Bronchial epithelial cell (primary cell): ENCODE results near the gene LDLRAD4. TPM values are rescaled to one million over a fixed set of nuclear protein-coding genes. Genes with fewer than 3 reads are reported as not detected.

ENCODE experiments used
- DNase-seq: peaks from one replicate; pipeline ENCODE4 v3.0.0-alpha.2; 2010; ENCODE audit warnings: low read depth
- FAIRE-seq: peaks from 2 replicates; lab custom pipeline; 2011; peaks lifted over from hg19 to GRCh38; lab: Jason Lieb, UNC
- H3K27me3 ChIP-seq: 2 replicates; pipeline ENCODE4 v1.5.1; 2011; ENCODE audit warnings: low read length; ENCODE audit not compliant: control insufficient read depth, insufficient read depth
- H3K36me3 ChIP-seq: 2 replicates; pipeline ENCODE4 v1.5.1; 2011; ENCODE audit warnings: low read length; ENCODE audit not compliant: control insufficient read depth, insufficient read depth
- H3K4me3 ChIP-seq: 2 replicates; pipeline ENCODE4 v1.5.1; 2011; ENCODE audit warnings: mild to moderate bottlenecking, low read depth, low read length, control low read depth
- CTCF ChIP-seq: IDR thresholded peaks from 2 replicates; pipeline ENCODE4 v1.5.1; 2011; ENCODE audit warnings: mild to moderate bottlenecking, moderate library complexity, low read length, control low read depth, inconsistent platforms; ENCODE audit not compliant: insufficient read depth, severe bottlenecking
- total RNA-seq: library from RNA; depleted of rRNA; stranded (reverse); fragments of >200 nt; gene quantifications from 2 replicates; pipeline ENCODE4 v1.2.1, GENCODE V29; 2014

Gene LDLRAD4
- total RNA-seq, 1 donor from 2014 or later, result not detected

- no peak for FAIRE-seq
- no peak for TF ChIP-seq CTCF
- Histone ChIP-seq H3K4me3 (no peak overlapping the region), H3K36me3 (no peaks in the 10 kb centered on the region), H3K27me3 (no peaks in the 10 kb centered on the region)
- no peak for DNase-seq
Observed at GRCh38 chr18:13330996-13331395, 112.4 kb downstream of the LDLRAD4 start.

GRCh38 chr18:13331846-13332245 lies 113.3 kb downstream of the LDLRAD4 start:
- Histone ChIP-seq H3K27me3 (no peaks in the 10 kb centered on the region), H3K4me3 (no peak overlapping the region), H3K36me3 (no peaks in the 10 kb centered on the region)
- no peak for TF ChIP-seq CTCF
- DNase-seq, result no peak
- FAIRE-seq, result no peak

- Histone ChIP-seq H3K27me3 (no peaks in the 10 kb centered on the region), H3K36me3 (no peaks in the 10 kb centered on the region), H3K4me3 (no peak overlapping the region)
- FAIRE-seq (no peak), DNase-seq (no peak)
- TF ChIP-seq CTCF, result no peak
Observed at GRCh38 chr18:13332874-13333273, 114.3 kb downstream of the LDLRAD4 start.

- FAIRE-seq (no peak), DNase-seq (no peak)
- TF ChIP-seq CTCF, result no peak
- no peaks in the 10 kb centered on the region for H3K27me3 ChIP-seq
- H3K4me3 ChIP-seq, result no peak overlapping the region
- H3K36me3 ChIP-seq, result no peaks in the 10 kb centered on the region
Observed at GRCh38 chr18:13335903-13336302, 117.3 kb downstream of the LDLRAD4 start.

- TF ChIP-seq CTCF, result no peak
- DNase-seq, result no peak
- no peak for FAIRE-seq
- H3K36me3 ChIP-seq, result no peaks in the 10 kb centered on the region
- no peaks in the 10 kb centered on the region for H3K27me3 ChIP-seq
- H3K4me3 ChIP-seq, result no peak overlapping the region
Observed at GRCh38 chr18:13336841-13337240, 118.3 kb downstream of the LDLRAD4 start.

GRCh38 chr18:13337369-13337768 lies 118.8 kb downstream of the LDLRAD4 start:
- DNase-seq (no peak), FAIRE-seq (no peak)
- TF ChIP-seq CTCF, result no peak
- Histone ChIP-seq H3K4me3 (no peak overlapping the region), H3K36me3 (no peaks in the 10 kb centered on the region), H3K27me3 (no peaks in the 10 kb centered on the region)
